CD4-positive, alpha-beta T cell (primary cell): ENCODE measurements around the gene ASMT. TPM values are rescaled to one million over a fixed set of nuclear protein-coding genes. Genes with fewer than 3 reads are reported as not detected.
"Not testable (repeated sequence)": the region's sequence is repeated elsewhere in the genome, so short reads cannot be mapped to it uniquely, and the experiment has no call there.

Experiments used
- ATAC-seq: fragments of 200-7000 bp; cut with Tn5 transposase; one replicate; pipeline ENCODE4 v1.10.0; 2022; ENCODE audit warnings: mild to moderate bottlenecking; ENCODE audit not compliant: poor library complexity
- CTCF ChIA-PET: fragments of 350-600 bp; sonication (Branson Sonifier 250); formaldehyde crosslinking; loops from one replicate; lab custom pipeline; 2021; ENCODE audit warnings: antibody characterized with exemption, inconsistent platforms; lab: Charles Lee
- POLR2A ChIA-PET: fragments of 350-600 bp; sonication (Branson Sonifier 250); formaldehyde crosslinking; loops from one replicate; lab custom pipeline; 2021; ENCODE audit warnings: antibody characterized with exemption, inconsistent platforms; lab: Charles Lee
- DNase-seq, 14 experiments: peaks; one replicate each; pipeline ENCODE4 v3.0.0-alpha.2; 2013 to 2020; ENCODE audit warnings: mixed read lengths in 2 of 14
- H3K27ac ChIP-seq, 2 donors: one replicate each; pipeline versions ENCODE4 v1.5.1 to v1.7.0; 2013; ENCODE audit warnings: low read length in 2 of 2, low read depth in 1 of 2, mild to moderate bottlenecking in 1 of 2
- H3K27me3 ChIP-seq, 2 experiments: 1 replicate in 1 of 2; 2 replicates in 1 of 2; pipeline versions ENCODE4 v1.6.1 to v1.7.0; 2013; ENCODE audit warnings: low read length in 2 of 2, control low read depth in 1 of 2, mild to moderate bottlenecking in 1 of 2, moderate library complexity in 1 of 2; ENCODE audit not compliant: insufficient read depth in 2 of 2, control insufficient read depth in 1 of 2
- H3K36me3 ChIP-seq: one replicate; pipeline ENCODE4 v1.6.1; 2013; ENCODE audit warnings: low read length, control low read depth; ENCODE audit not compliant: insufficient read depth
- H3K4me1 ChIP-seq: one replicate; pipeline ENCODE4 v1.6.1; 2013; ENCODE audit warnings: low read length, control low read depth; ENCODE audit not compliant: insufficient read depth
- H3K4me3 ChIP-seq: one replicate; pipeline ENCODE4 v1.5.1; 2013; ENCODE audit warnings: mild to moderate bottlenecking, low read length, moderate library complexity
- H3K9me3 ChIP-seq, 2 experiments: 1 replicate in 1 of 2; 2 replicates in 1 of 2; pipeline versions ENCODE4 v1.6.1 to v1.7.0; 2013; ENCODE audit warnings: low read length in 2 of 2, mild to moderate bottlenecking in 2 of 2, control low read depth in 1 of 2, moderate library complexity in 1 of 2; ENCODE audit not compliant: control insufficient read depth in 1 of 2, insufficient read depth in 1 of 2
- H3K27ac Mint-ChIP-seq: one replicate; pipeline ENCODE4 v1.8.0; 2020; ENCODE audit warnings: mixed read lengths
- H3K27me3 Mint-ChIP-seq: one replicate; pipeline ENCODE4 v1.8.0; 2021; ENCODE audit warnings: mixed read lengths
- H3K36me3 Mint-ChIP-seq: one replicate; pipeline ENCODE4 v1.8.0; 2021; ENCODE audit warnings: low read depth, mixed read lengths
- H3K4me1 Mint-ChIP-seq: one replicate; pipeline ENCODE4 v1.8.0; 2021; ENCODE audit warnings: low read depth, mixed read lengths
- H3K4me3 Mint-ChIP-seq: one replicate; pipeline ENCODE4 v1.8.0; 2020; ENCODE audit warnings: mild to moderate bottlenecking, mixed read lengths
- H3K9me3 Mint-ChIP-seq: one replicate; pipeline ENCODE4 v1.8.0; 2020; ENCODE audit warnings: mixed read lengths
- CTCF ChIP-seq: fragments of 200-600 bp; IDR thresholded peaks from one replicate; pipeline ENCODE4 v1.8.0; 2022; ENCODE audit warnings: antibody characterized with exemption, mild to moderate bottlenecking
- intact Hi-C, 2 experiments: fragments of 100-400 bp; cut with DNase I in 1 of 2; cut with micrococcal nuclease in 1 of 2; formaldehyde crosslinking; loops; one replicate each; pipeline versions ENCODE4 v1.15.1 to v1.9.0; 2023 to 2025; cut with DNase I, micrococcal nuclease
- total RNA-seq, 174 experiments: library from RNA in 2 of 174; stranded (reverse) in 2 of 174; gene quantifications; one replicate each; pipeline ENCODE4 v1.2.3 and lab custom pipeline; 2021 to 2026

ASMT gene
- total RNA-seq, 2 experiments from 2014 or later: 0.36 to 0.50 TPM

GRCh38 chrX:1676866-1677265 is 62.0 kb downstream of the ASMT start:
- no peak for DNase-seq
- no peak overlapping the region for H3K27ac Mint-ChIP-seq
- Histone ChIP-seq H3K4me1 (no peaks in the 10 kb centered on the region), H3K9me3 (no peaks in the 10 kb centered on the region), H3K36me3 (no peaks in the 10 kb centered on the region), H3K4me3 (no peak overlapping the region), H3K27ac (no peak overlapping the region), H3K27me3 (no peaks in the 10 kb centered on the region)
- no peaks in the 10 kb centered on the region for H3K27me3 Mint-ChIP-seq
- no peak for TF ChIP-seq CTCF
- H3K36me3 Mint-ChIP-seq: no peaks in the 10 kb centered on the region
- H3K4me1 Mint-ChIP-seq: peaks cover 11% of the 10 kb centered on the region
- POLR2A ChIA-PET: no interaction called here
- intact Hi-C loops: no loop called here
- ATAC-seq: no peak
- no peaks in the 10 kb centered on the region for H3K9me3 Mint-ChIP-seq
- CTCF ChIA-PET: no interaction called here
- no peak overlapping the region for H3K4me3 Mint-ChIP-seq

GRCh38 chrX:1679238-1679637 is 64.4 kb downstream of the ASMT start:
- Mint-ChIP-seq H3K4me1 (peaks cover 25% of the 10 kb centered on the region), H3K9me3 (no peaks in the 10 kb centered on the region), H3K27ac (no peak overlapping the region), H3K36me3 (no peaks in the 10 kb centered on the region), H3K27me3 (no peaks in the 10 kb centered on the region), H3K4me3 (no peak overlapping the region)
- Histone ChIP-seq H3K4me3 (no peak overlapping the region), H3K9me3 (no peaks in the 10 kb centered on the region), H3K27me3 (no peaks in the 10 kb centered on the region), H3K27ac (no peak overlapping the region), H3K36me3 (no peaks in the 10 kb centered on the region), H3K4me1 (no peaks in the 10 kb centered on the region)
- CTCF ChIA-PET: no interaction called here
- DNase-seq (peak in 2 of 14 experiments; percentile 56 to 68), ATAC-seq (no peak)
- POLR2A ChIA-PET: no interaction called here
- intact Hi-C loops: no loop called here
- TF ChIP-seq CTCF: no peak

GRCh38 chrX:1681439-1681838 is 66.6 kb downstream of the ASMT start:
- Histone ChIP-seq H3K4me3 (no peak overlapping the region), H3K36me3 (no peaks in the 10 kb centered on the region), H3K9me3 (no peaks in the 10 kb centered on the region), H3K4me1 (no peaks in the 10 kb centered on the region), H3K27ac (no peak overlapping the region), H3K27me3 (no peaks in the 10 kb centered on the region)
- H3K27ac Mint-ChIP-seq: no peak overlapping the region
- H3K4me3 Mint-ChIP-seq: no peak overlapping the region
- CTCF ChIA-PET: no interaction called here
- H3K4me1 Mint-ChIP-seq: peaks cover 25% of the 10 kb centered on the region
- no peaks in the 10 kb centered on the region for H3K9me3 Mint-ChIP-seq
- POLR2A ChIA-PET: no interaction called here
- no peak for DNase-seq
- no peak for TF ChIP-seq CTCF
- no peaks in the 10 kb centered on the region for H3K36me3 Mint-ChIP-seq
- intact Hi-C loops: no loop called here
- ATAC-seq: no peak
- no peaks in the 10 kb centered on the region for H3K27me3 Mint-ChIP-seq

DNA sequence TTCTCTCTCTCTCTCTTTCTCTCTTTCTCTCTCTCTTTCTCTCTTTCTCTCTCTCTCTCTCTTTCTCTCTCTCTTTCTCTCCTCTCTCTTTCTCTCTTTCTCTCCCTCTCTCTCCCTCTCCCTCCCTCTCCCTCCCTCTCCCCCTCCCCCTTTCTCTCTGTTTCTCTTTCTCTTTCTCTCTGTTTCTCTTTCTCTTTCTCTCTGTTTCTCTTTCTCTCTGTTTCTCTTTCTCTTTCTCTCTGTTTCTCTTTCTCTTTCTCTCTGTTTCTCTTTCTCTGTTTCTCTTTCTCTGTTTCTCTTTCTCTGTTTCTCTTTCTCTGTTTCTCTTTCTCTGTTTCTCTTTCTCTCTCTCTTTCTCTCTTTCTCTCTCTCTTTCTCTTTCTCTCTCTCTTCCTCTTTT is 67.0 kb downstream of the ASMT start:
- H3K4me1 ChIP-seq, H3K36me3 Mint-ChIP-seq, H3K27ac Mint-ChIP-seq, H3K9me3 ChIP-seq, H3K27me3 ChIP-seq, ATAC-seq, CTCF ChIA-PET, H3K4me3 ChIP-seq, POLR2A ChIA-PET, H3K36me3 ChIP-seq, H3K27ac ChIP-seq, H3K9me3 Mint-ChIP-seq, H3K4me3 Mint-ChIP-seq, H3K27me3 Mint-ChIP-seq, intact Hi-C loops: not testable (repeated sequence)
- H3K4me1 Mint-ChIP-seq: peaks cover 25% of the 10 kb centered on the region
- DNase-seq: peak in 1 of 14 experiments; percentile 60

- POLR2A ChIA-PET, H3K27me3 ChIP-seq: not testable (repeated sequence)
Measured at GRCh38 chrX:1682501-1682900, 67.6 kb downstream of the ASMT start.

More at GRCh38 chrX:1682501-1682900, 67.6 kb downstream of the ASMT start:
- H3K9me3 Mint-ChIP-seq, H3K9me3 ChIP-seq, H3K4me3 ChIP-seq, DNase-seq, H3K27ac ChIP-seq, intact Hi-C loops, H3K4me1 ChIP-seq, ATAC-seq, CTCF ChIA-PET, H3K36me3 Mint-ChIP-seq, H3K36me3 ChIP-seq, H3K4me3 Mint-ChIP-seq, H3K27me3 Mint-ChIP-seq, H3K27ac Mint-ChIP-seq: not testable (repeated sequence)
- peaks cover 25% of the 10 kb centered on the region for H3K4me1 Mint-ChIP-seq
